Thoracic aorta (tissue), 2 donors: Measurements from ENCODE around the gene EGF. TPM values are rescaled to one million over a fixed set of nuclear protein-coding genes. Genes with fewer than 3 reads are reported as not detected.

Experiments used
- ATAC-seq: fragments of 150-250 bp; one replicate; pipeline ENCODE4 v1.8.0; 2017; ENCODE audit warnings: low read depth; ENCODE audit not compliant: insufficient number of reproducible peaks, low FRiP score
- DNase-seq: peaks from one replicate; pipeline ENCODE4 v3.0.0-alpha.2; 2020; ENCODE audit warnings: low spot score
- H3K27ac ChIP-seq, 2 donors: fragments of 200-600 bp; sonication (generic); 1 replicate in 1 of 2; 2 replicates in 1 of 2; pipeline ENCODE4 v1.5.1; 2016; ENCODE audit warnings: mild to moderate bottlenecking in 2 of 2, moderate library complexity in 2 of 2
- H3K27me3 ChIP-seq: fragments of 200-600 bp; sonication (generic); replicated peaks from 2 replicates; pipeline ENCODE4 v1.6.0; 2016; ENCODE audit warnings: mild to moderate bottlenecking; ENCODE audit not compliant: insufficient read depth
- H3K36me3 ChIP-seq: fragments of 200-600 bp; sonication (generic); one replicate; pipeline ENCODE4 v1.5.1; 2016
- H3K4me1 ChIP-seq, 2 donors: fragments of 200-600 bp; sonication (generic); 1 replicate in 1 of 2; 2 replicates in 1 of 2; pipeline versions ENCODE4 v1.5.1 to v1.6.0; 2016; ENCODE audit warnings: low read depth in 2 of 2, mild to moderate bottlenecking in 1 of 2; ENCODE audit not compliant: control insufficient read depth in 1 of 2
- H3K4me3 ChIP-seq: fragments of 200-600 bp; sonication (generic); 2 replicates; pipeline ENCODE4 v1.5.1; 2016; ENCODE audit warnings: mild to moderate bottlenecking
- H3K9me3 ChIP-seq: fragments of 200-600 bp; sonication (generic); 2 replicates; pipeline ENCODE4 v1.5.1; 2016
- CTCF ChIP-seq: fragments of 200-600 bp; sonication (generic); IDR thresholded peaks from one replicate; pipeline ENCODE4 v1.5.1; 2019; ENCODE audit warnings: antibody characterized with exemption
- total RNA-seq, 2 donors: library from RNA; depleted of rRNA; stranded (reverse); fragments of >200 nt; gene quantifications; one replicate each; pipeline versions ENCODE4 v1.1.0 to v1.2.3, GENCODE V29; 2016

EGF gene
- total RNA-seq, 2 donors from 2014 or later, result not detected

GRCh38 chr4:109942292-109942926, 29.7 kb downstream of the EGF start:
- DNase-seq, result no peak
- Histone ChIP-seq H3K27ac (no peak overlapping the region), H3K9me3 (no peaks in the 10 kb centered on the region), H3K36me3 (no peaks in the 10 kb centered on the region), H3K4me1 (no peaks in the 10 kb centered on the region), H3K27me3 (no peaks in the 10 kb centered on the region), H3K4me3 (no peak overlapping the region)
- no peak for TF ChIP-seq CTCF
- no peak for ATAC-seq

- no peaks in the 10 kb centered on the region for H3K9me3 ChIP-seq
- H3K36me3 ChIP-seq, result no peaks in the 10 kb centered on the region
- no peak for DNase-seq
- no peak for ATAC-seq
- no peak overlapping the region for H3K4me3 ChIP-seq
- no peak overlapping the region for H3K27ac ChIP-seq
- TF ChIP-seq CTCF, result no peak
- no peaks in the 10 kb centered on the region for H3K4me1 ChIP-seq
- no peaks in the 10 kb centered on the region for H3K27me3 ChIP-seq
Measured at GRCh38 chr4:109943745-109944144, 31.1 kb downstream of the EGF start.

GRCh38 chr4:109944591-109944990, 31.9 kb downstream of the EGF start:
- Histone ChIP-seq H3K4me1 (no peaks in the 10 kb centered on the region), H3K4me3 (no peak overlapping the region), H3K27ac (no peak overlapping the region), H3K36me3 (no peaks in the 10 kb centered on the region), H3K27me3 (no peaks in the 10 kb centered on the region), H3K9me3 (no peaks in the 10 kb centered on the region)
- ATAC-seq, result no peak
- TF ChIP-seq CTCF, result no peak
- no peak for DNase-seq

GRCh38 chr4:109945056-109945455, 32.4 kb downstream of the EGF start:
- Histone ChIP-seq H3K9me3 (no peaks in the 10 kb centered on the region), H3K36me3 (no peaks in the 10 kb centered on the region), H3K4me3 (no peak overlapping the region), H3K4me1 (no peaks in the 10 kb centered on the region), H3K27me3 (no peaks in the 10 kb centered on the region), H3K27ac (no peak overlapping the region)
- DNase-seq (no peak), ATAC-seq (no peak)
- no peak for TF ChIP-seq CTCF

- H3K4me1 ChIP-seq, result no peaks in the 10 kb centered on the region
Measured at GRCh38 chr4:109946120-109946519, 33.4 kb downstream of the EGF start.

More at GRCh38 chr4:109946120-109946519, 33.4 kb downstream of the EGF start:
- DNase-seq (no peak), ATAC-seq (no peak)
- Histone ChIP-seq H3K4me3 (no peak overlapping the region), H3K27ac (no peak overlapping the region), H3K9me3 (no peaks in the 10 kb centered on the region), H3K36me3 (no peaks in the 10 kb centered on the region), H3K27me3 (no peaks in the 10 kb centered on the region)
- TF ChIP-seq CTCF, result no peak
